ENCODE measurements around the gene TTLL12.

Gene TTLL12

DNA sequence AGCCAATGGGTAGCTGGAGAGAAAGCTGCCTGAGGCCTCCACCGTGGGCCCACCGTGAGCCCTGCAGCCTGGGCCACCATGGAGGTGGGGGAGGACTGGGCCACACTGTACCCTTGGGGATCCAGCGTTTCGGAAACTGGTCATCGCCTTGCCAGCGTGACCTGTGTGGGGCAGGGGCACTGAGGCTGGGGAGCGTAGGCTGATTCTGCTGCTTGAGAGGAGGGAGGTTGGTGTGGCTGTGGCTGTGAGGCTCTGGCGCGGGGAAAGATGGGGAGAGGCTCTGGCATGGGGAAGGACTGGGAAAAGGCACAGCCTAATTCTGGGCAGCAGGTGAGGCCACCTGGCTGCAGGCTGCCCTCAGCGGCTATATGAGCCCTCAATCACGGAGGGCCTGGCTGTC lies 12.6 kb upstream of the TTLL12 start:
- DNase-seq (ENCODE audit: low spot score) = no peak

DNA sequence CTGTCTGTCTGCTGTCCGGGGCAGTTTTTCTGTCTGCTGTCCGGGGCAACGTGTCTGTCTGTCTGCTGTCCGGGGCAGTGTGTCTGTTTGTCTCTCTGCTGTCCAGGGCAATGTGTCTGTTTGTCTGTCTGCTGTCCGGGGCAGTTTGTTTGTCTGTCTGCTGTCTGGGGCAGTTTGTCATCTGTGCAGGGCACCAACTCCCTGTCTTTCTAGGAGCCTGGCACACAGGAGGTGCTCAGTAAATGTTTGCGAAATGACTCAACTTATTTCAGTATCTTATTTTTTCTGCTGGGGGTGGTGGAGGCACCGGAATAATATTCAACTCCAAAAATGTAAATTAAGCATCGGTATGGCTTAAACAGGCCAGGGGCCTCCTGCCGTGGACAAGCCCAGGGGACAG lies 12.0 kb upstream of the TTLL12 start:
- no peak for DNase-seq (ENCODE audit: low spot score)

DNA sequence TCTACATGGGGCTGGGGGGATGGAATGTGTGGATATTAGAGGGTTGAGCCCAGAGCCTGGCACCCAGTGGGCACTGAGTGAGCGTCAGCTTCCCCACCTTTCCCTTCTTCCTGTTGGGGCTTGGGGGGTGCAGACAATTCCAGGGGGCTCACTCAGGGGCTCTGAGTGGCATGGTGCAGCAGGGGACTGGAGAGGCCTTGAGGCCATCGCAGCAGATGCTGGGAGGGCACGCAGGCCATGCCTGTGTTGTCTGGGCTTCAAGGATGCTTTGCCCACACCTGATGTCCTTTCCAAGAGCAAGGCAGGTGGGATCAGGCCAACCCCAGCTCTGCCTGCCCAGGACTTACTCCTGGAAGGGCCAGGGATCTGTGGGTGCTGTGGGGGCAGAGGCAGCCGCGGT lies 11.2 kb upstream of the TTLL12 start:
- DNase-seq (ENCODE audit: low spot score) = no peak

DNA sequence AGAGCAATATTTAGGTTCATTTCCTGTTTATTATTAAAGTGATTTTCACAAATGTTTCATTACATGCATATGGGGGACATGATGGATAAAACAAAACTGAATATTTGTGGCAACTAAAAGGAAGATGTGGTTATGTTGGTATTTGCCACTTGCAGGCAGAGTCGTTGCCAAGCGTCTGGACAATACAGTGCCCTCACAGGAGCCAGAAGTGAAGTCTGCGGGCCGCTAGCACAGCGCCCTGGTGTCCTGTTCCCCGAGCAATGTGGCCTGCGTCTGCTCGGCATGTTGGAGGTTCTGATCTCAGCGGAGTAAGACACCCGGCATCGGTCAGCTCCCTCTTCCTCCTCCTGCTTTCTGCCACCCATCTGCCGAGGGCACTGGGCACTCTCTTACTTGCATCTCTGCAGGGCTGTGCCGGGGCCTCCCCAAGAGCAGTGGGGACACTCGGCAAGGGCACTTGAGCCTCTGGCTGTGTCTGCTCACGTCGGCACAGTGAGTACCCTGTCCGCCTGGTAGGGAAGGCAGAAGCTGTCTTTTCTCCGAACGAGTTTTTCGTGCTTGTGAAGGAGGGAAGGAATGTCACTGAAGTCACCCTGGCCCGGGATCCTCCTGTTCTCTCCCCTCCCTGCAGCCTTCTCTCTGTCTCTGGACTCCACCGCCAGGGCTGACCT lies 10.5 kb upstream of the TTLL12 start:
- no peak for DNase-seq (ENCODE audit: low spot score)

DNA sequence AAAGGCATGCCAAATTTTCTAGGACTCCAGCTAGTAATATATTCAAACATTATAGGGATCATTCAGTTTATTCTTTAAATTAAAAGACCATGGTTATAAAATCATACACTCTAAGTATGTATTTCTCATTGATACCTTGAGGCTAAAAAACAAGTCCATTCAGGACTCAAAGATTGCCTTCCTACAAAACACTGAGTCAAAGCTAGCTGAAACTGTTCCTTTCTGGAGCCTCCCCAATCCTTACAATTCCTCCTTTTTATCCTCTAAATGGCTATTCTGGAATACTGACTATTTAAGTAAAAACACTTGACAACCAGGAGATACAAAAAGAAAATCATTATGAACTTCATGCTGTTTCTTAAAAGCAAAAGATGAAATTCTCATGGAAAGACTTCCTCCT lies 4.9 kb upstream of the TTLL12 start:
- DNase-seq (ENCODE audit: low spot score) = no peak

DNA sequence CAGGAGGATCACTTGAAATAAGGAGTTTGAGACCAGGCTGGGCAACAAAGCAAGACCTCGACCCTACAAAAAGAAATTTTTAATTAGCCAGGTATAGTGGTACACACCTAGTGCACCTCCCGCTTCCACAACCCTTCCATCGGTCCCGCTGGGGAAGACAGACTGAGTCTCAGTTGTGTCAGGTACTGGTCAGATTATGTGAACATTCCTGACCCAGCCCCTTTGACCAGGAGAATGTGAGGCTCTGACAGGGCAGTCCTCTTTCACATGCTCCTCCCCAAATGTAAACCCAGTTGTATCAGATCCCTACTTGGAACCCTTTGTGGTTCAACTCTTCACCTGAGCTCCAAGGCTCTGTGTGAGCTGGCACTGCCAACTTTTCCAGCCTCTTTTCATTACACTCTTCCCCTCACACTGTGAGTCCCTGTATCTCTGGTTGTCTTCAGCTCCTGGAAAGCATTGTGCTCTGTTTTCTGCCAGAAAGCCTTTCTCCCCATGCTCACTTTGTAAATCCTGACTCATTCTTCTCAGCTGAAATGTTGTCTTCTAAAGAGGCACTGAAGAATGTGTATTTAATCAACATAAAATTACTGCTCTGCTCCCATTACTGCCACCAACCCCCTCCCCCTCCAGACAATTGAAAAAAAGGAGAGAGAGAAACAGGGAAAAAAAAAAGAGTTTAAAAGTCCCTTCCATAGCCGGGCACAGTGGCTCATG lies 2.1 kb upstream of the TTLL12 start:
- no peak for DNase-seq (ENCODE audit: low spot score)

DNA sequence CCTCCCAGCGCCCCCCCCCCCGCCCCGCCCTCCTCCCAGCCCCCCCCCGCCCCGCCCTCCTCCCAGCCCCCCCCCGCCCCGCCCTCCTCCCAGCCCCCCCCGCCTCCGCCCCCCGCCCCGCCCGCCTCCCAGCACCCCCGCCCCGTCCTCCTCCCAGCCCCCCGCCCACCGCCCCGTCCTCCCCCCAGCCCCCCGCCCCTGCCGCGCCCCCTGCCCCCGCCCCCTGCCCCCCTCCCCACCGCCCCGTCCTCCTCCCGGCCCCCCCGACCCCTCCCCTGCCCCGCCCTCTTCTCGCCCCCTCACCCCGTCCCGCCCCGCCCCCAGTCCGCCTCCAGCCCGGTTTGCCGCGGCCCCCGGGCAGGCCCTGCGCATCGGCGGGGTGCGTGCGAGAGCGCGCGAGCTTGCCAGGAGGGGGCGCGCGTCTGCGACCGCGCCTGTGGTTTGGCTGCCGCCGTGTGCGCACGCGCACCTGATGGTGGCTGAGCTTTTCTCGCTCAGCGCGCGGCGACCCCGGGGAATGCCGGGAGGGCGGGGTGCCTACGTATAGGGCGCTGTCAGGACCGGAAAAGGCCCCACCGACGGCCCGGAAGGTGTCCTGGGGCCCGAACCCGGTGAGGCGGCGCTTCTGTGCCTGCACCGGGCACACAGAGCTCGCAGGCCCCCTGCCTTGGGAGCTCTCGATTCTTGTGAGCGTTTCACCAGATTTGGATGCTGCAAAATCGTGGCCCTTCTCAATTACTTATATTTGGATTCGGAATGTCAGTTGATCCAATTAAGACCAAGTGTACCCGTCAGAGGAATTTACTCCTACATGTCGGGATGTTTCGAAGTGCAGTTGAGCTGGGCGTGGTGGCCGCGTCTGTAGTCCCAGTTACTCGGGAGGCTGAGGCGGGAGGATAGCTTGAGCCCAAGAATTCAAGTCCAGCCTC lies 501 bp upstream of the TTLL12 start:
- DNase-seq (ENCODE audit: low spot score) = peak; percentile 99

DNA sequence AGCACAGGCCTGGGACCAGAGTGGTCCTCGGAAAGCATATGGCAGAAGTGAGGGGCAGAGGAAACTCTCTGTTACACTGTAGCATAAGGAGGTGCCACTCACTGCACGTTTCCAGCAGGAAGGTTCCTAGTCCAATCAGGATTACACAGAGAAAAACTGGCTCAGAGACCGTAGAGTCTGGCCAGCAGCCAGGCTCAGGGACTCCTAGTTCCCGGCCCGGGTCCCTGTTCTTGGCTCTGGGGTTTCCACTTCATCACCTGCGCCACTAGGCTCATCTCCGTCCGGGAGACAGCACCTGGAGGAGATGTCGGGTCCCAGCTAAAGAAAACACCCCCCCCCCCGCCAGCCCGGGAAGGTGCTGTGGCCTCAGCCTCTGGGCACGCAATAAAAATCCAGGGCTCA lies 1.1 kb downstream of the TTLL12 start:
- DNase-seq (ENCODE audit: low spot score) = peak; percentile 69

DNA sequence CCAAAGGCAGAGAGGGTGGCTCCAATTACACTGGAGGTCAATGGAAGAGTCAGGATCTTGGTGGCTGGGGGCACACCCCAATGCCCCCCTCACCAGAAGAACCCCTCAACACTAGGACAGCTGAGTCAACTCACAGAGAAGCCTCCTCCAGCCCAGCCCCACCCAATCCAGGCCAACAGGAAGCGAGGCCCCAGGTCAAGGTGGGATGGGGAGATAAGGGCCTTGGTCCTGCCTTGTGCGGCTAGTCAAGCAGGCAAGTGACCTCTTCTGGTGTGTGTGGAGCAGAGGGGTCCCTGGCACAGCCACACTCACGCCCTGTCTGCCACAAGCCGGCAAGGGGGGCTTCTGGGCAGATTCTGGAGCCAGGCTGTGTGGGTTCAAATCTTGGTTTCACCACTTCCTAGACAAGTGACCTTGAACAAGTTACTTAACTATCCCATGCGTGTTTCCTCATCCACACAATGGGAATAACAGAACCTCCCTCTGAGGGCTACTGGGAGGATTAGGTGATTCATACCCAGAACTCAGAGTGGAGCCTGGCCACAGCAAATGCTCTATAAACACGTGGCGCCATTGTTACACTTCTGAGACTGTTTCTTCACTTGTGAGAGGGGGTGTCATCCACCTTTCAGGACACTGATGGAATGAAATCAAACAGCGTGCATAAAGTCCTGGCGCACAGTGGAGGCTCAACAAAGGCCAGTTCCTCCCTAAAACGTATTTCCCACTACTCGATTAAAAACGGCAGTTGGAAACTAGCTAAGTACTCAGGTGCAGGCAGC lies 3.2 kb downstream of the TTLL12 start:
- DNase-seq (ENCODE audit: low spot score) = no peak

DNA sequence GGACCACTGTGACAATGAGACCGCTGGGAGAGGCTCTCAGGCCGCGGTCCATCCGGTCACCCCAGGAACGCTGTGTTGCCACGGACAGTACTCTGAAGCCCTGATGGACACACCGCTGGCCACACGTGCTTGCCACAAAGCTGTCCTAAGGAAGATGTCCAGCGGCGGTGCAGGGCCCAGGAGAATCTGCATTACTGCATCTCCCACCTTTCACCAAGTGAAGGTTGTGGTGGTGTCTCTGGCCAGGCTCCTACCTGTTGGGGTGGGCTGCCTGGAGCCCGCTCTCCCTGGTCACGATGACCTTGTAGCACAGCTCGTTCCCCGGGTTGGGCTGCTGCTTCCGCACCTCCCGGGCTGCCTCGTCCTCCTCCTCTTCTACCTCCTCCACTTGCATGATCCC lies 4.2 kb downstream of the TTLL12 start:
- DNase-seq (ENCODE audit: low spot score) = no peak

DNA sequence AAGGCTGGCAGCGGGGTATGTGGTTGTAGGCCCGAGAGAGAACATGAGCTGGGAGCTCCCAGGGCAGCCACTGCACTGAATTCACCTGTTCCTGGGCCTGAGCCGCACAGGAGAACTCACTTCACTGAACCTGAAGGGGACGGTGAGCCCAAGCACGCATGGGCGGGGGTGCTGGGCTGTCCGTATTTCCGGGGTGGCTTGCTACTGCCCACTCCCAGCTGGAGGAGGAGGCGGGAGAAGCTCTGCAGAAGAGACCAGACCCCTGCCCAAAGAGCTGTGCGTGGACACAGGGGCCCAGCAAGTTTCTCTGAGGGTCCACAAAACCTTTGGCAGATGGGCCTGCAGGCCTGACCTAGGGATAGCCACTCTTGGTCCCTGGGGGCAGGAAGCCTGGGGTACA lies 4.8 kb downstream of the TTLL12 start:
- no peak for DNase-seq (ENCODE audit: low spot score)

DNA sequence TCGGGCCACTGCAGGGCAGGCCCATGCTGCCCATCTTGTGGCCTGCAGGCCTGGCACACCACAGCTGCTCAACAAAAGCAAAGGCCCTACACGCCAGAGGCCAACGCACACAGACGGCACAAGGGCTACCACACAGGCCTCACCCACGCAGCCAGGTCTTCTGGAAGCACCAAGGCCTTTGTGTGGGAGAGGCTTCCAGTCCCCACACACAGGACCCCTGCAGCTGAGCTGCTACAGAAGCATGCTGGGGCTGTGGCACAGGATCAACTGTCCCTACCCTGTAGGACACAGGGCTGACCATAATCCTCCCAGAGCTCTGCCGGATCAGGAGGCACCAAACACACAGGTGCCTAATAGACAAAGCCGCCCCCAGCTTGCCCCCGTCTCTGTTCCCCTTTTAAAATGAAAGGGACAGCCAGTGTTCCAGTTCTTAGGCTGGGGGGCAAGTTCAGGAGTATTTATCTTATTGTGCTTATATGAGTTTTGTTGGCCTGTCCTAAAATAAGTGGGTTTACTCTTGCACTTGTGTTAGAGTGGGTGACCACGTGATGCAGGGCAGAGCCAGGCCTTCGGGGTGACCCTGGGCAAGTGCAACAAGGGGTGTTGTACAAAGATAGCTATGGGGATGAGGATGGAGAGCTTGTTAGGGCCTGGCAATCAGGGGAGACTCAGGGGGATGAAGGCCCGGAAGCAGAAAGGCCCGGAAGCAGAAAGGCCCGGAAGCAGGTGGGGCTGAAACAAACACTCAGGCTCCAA lies 5.4 kb downstream of the TTLL12 start:
- no peak for DNase-seq (ENCODE audit: low spot score)

DNA sequence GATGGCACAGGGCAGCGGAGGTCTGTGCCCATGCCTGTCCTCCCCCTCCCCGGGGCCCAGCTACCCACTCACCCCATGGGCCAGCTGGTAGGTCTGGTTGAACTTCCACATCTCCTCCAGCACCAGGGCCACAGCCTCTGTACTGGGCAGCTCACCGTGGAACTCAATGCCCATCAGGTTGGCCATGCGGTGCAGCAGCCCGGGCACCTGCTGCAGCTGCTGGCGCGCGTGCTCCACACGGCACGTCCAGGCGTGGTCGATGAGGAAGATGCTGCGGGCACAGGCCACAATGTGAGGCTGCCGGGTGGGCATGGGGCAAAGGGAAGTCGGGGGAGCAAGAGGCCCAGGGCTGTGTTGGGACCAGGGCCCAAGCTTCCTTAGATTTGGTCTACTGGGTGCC lies 6.3 kb downstream of the TTLL12 start:
- DNase-seq (ENCODE audit: low spot score) = no peak

DNA sequence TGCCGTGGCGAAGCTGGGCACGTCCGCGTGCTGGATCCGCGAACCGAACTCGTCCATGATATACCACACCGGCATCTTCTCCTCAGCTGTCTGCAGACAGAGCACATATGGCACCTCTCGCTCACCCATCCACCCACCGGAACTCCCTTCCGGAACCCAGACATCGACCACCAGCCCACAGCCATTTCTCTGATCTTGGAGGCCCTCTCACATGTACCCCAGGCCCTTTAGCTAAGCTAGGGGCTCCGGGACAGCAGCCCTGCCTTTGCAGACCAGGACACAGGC lies 7.1 kb downstream of the TTLL12 start:
- no peak for DNase-seq (ENCODE audit: low spot score)

DNA sequence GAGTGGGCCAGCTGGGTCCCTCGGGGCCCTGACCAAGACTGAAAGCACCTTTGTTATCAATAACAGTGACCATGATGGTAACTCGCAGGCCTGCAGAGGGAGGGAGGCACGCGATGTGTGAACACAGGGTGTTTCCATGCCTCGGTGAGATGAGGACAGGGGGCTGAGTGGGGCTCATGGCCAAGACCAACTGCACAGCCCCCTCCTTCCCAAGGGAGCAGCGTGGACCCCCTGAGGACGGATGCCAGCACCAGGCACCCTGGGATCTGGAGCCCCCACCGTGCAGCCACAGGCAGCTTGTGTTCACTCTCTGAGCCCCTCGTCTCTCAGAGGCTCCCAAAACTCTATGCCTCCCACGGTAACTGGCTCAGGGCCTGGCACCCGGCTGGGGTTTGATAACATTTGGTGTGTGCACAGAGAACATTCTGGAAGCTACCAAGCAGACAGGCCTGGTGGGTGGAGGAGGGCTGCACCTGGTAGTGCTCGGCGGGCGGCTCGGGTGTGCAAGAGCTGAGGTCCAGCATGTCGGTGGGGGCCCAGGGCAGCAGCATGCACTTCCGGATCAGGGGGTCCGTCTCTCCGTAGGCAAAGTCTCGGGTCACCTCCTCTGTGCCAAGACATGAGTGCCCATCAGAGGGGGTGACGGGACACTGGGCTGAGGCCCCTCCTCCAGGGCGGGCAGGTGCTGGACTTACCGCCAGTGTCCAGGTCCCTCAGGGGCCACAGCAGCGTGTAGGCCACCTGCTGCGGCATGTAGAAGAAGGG lies 7.6 kb downstream of the TTLL12 start:
- no peak for DNase-seq (ENCODE audit: low spot score)

DNA sequence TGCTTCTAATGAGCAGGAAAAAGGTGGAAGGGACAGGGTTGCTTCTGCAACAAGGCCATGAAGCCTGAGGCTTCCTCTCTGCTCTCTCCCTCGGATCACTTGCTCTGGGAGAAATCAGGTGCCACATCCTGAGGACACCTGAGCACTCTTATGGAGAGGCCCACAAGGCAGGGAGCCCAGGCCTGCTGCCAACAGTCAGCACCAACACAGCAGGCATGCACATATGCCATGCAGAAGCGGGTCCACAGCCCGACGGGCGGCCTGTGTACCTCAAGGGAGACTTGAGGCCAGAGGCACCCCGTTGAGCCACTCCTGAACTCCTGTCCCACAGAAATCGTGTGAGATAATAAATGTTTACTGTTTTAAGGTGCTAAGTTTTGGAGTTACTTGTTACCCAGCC lies 9.5 kb downstream of the TTLL12 start:
- no peak for DNase-seq (ENCODE audit: low spot score)

DNA sequence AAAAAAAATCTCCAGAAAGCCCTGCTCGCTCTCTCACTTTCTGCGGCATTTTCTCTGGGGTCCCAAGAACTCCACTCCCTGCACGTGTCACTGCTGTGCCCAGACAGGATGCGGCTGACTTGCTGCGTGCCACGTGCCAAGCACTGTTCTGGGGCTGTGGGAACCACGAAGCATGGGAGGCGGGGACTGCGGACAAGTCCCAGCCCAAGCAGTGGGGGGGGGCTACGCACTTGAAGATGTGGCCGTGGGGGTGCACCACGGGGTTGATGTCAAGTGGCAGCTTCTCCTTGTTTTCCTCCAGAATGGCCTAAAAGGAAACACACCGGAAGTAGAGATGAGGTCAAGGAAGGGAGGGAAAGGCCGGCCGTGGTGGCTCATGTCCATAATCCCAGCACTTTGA lies 10.8 kb downstream of the TTLL12 start:
- no peak for DNase-seq (ENCODE audit: low spot score)

DNA sequence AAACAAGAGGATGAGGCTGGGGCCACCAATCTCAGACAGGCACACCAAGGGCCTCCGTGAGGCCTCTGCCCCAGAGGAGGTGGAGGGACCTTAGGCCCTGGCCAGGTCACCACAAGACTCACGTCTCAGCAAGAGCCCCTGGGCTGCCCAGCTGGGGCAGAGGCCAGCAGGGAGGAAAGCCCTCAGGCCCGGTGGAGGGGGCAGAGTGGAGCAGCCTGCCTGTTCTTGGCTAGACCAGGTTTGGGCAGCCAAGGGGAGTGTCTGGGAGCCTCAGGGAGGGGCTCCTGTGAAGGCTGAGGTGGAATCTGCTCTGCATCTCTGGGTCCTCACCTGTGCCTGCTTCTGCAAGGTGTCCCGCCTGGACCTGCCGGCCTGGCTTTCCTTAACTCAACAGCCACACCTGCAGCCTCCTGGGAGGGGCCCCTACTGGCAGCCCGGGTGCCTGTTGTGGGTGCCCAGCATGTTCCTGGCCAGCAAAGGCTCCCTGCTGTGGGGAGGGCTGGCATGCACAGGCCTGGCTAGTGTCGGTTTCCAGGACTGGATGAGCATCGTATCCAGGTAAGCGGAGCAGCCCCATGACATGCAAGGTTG lies 11.9 kb downstream of the TTLL12 start:
- no peak for DNase-seq (ENCODE audit: low spot score)

DNA sequence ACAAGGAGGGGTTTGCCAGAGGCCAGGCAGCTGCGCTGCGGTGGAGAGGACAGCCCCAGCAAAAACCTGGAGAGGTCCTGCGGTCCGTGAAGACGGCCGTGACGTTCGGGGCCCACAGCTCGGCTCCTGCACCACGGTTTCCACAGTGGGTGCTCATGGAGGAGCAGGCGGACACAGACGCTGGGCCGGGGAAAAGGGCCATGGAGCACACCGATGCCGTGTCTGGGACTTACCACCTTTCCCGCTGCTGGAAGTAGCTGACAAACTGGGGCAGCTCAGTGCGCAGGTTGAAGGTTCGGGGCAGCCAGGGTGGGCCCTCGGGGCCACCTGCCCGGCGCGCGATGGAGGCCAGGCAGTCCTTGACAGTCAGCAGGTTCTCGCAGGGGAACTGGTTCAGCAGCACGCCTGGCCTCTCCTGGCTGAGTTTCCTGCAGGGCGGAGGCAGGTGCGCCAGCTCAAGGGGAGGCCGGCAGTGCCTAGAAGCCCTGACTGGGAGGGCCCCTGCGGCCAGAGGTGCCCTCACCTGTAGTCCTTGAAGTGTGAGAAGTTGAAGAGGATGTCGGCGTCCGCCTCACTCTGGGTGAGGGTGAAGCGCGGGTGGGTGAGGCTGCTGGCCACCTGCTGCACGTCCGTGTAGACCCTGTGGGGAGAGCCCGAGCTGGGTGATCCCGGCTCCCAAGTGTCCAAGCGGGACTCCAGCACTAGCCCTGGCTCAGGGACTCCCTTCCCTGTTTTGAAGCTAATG lies 12.8 kb downstream of the TTLL12 start:
- DNase-seq (ENCODE audit: low spot score) = no peak

DNA sequence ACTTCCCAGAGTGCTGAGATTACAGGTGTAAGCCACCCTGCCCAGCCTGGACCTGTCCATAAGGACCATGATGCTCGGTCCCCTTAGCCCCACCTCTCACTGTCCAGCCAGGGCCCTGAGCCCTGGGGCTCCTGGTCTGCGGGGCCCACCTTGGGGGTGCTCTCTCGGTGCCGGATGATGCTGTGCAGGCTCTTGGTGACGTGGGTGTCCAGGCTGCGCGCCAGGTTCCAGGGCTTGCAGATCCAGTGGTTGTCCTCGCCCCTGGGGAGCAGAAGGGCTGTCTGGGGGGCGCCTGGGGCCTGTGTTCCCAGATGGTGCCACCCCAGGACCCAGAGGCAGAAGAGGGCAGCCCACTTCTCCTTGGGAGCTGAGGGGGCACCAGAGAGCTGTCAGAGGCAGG lies 13.4 kb downstream of the TTLL12 start:
- no peak for DNase-seq (ENCODE audit: low spot score)
